SK-N-SH (cell line): ENCODE measurements around the gene HBQ1. TPM values are rescaled to one million over a fixed set of nuclear protein-coding genes. Genes with fewer than 3 reads are reported as not detected.
"Not testable (repeated sequence)": the region's sequence is repeated elsewhere in the genome, so short reads cannot be mapped to it uniquely, and the experiment has no call there.

ENCODE experiments used
- CTCF ChIA-PET: fragments of 300-600, 350-600 bp; formaldehyde crosslinking; extraction: SDS; loops from one replicate; lab custom pipeline; 2021; lab: Yijun Ruan, JAX
- POLR2A ChIA-PET: fragments of 350-600 bp; sonication (Branson Sonifier 250); formaldehyde crosslinking; extraction: SDS; loops from one replicate; lab custom pipeline; 2020; ENCODE audit warnings: antibody characterized with exemption, inconsistent platforms; lab: Yijun Ruan, JAX
- DNase-seq: peaks from one replicate; pipeline ENCODE4 v3.0.0; 2012
- H2AFZ ChIP-seq: fragments of 200-600 bp; sonication (generic); 2 replicates; pipeline ENCODE4 v1.8.1; 2016; ENCODE audit warnings: antibody characterized with exemption, mild to moderate bottlenecking, low read depth
- H3F3A ChIP-seq: fragments of 200-600 bp; sonication (generic); replicated peaks from 2 replicates; pipeline ENCODE3; 2016; ENCODE audit warnings: antibody characterized with exemption, mild to moderate bottlenecking; ENCODE audit not compliant: insufficient read depth
- H3K27ac ChIP-seq, 2 experiments: fragments of 200-500 bp in 1 of 2; fragments of 200-600 bp in 1 of 2; sonication (Bioruptor generic) in 1 of 2; sonication (generic), shearing (Covaris generic) in 1 of 2; 2 replicates each; pipeline versions ENCODE4 v1.5.1 to v1.6.1; 2014 to 2016; ENCODE audit warnings: low read depth in 2 of 2, inconsistent platforms in 1 of 2, low read length in 1 of 2, mild to moderate bottlenecking in 1 of 2, mixed read lengths in 1 of 2
- H3K27me3 ChIP-seq: fragments of 200-600 bp; sonication (generic), shearing (Covaris generic); 2 replicates; pipeline ENCODE4 v1.6.1; 2016; ENCODE audit warnings: mixed run types; ENCODE audit not compliant: insufficient read depth
- H3K36me3 ChIP-seq, 2 experiments: fragments of 200-500 bp in 1 of 2; fragments of 200-600 bp in 1 of 2; sonication (Bioruptor generic) in 1 of 2; sonication (generic) in 1 of 2; replicated peaks in 1 of 2; 2 replicates each; pipeline versions ENCODE3 to v1.5.1; 2014 to 2016; ENCODE audit warnings: low read length in 1 of 2, mild to moderate bottlenecking in 1 of 2; ENCODE audit not compliant: insufficient read depth in 2 of 2, control insufficient read depth in 1 of 2
- H3K4me1 ChIP-seq, 2 experiments: fragments of 200-500 bp in 1 of 2; fragments of 200-600 bp in 1 of 2; sonication (Bioruptor generic) in 1 of 2; sonication (generic), shearing (Covaris generic) in 1 of 2; 2 replicates each; pipeline versions ENCODE4 v1.5.1 to v1.6.1; 2014 to 2016; ENCODE audit warnings: low read depth in 1 of 2, low read length in 1 of 2, mixed run types in 1 of 2; ENCODE audit not compliant: insufficient read depth in 2 of 2, control insufficient read depth in 1 of 2
- H3K4me2 ChIP-seq: fragments of 200-600 bp; sonication (generic), shearing (Covaris generic); 2 replicates; pipeline ENCODE4 v1.6.1; 2017; ENCODE audit warnings: mixed run types
- H3K4me3 ChIP-seq, 2 experiments: fragments of 200-500 bp in 1 of 2; fragments of 200-600 bp in 1 of 2; sonication (Bioruptor generic) in 1 of 2; sonication (generic), shearing (Covaris generic) in 1 of 2; 2 replicates each; pipeline versions ENCODE4 v1.5.1 to v1.8.1; 2014 to 2016; ENCODE audit warnings: low read depth in 2 of 2, inconsistent platforms in 1 of 2, low read length in 1 of 2, mild to moderate bottlenecking in 1 of 2, mixed read lengths in 1 of 2, moderate library complexity in 1 of 2
- H3K79me2 ChIP-seq: fragments of 200-600 bp; sonication (generic); 2 replicates; pipeline ENCODE4 v1.8.1; 2017; ENCODE audit warnings: mild to moderate bottlenecking; ENCODE audit not compliant: insufficient read depth
- H3K9ac ChIP-seq: fragments of 200-600 bp; sonication (generic); 2 replicates; pipeline ENCODE4 v1.6.1; 2017; ENCODE audit warnings: mixed run types
- H3K9me2 ChIP-seq: fragments of 200-600 bp; sonication (generic); 2 replicates; pipeline ENCODE4 v1.6.1; 2017; ENCODE audit warnings: mixed run types
- H3K9me3 ChIP-seq: fragments of 200-600 bp; sonication (generic); 2 replicates; pipeline ENCODE4 v1.6.1; 2017; ENCODE audit warnings: mixed run types, mild to moderate bottlenecking, moderate library complexity
- H4K20me1 ChIP-seq: fragments of 200-600 bp; sonication (generic); 2 replicates; pipeline ENCODE4 v1.6.1; 2017; ENCODE audit warnings: mild to moderate bottlenecking, mixed run types; ENCODE audit not compliant: insufficient read depth
- SIN3A ChIP-seq: IDR thresholded peaks from 2 replicates; pipeline ENCODE4 v1.6.1; 2012; ENCODE audit warnings: low read depth, mild to moderate bottlenecking, low read length, moderate library complexity, borderline replicate concordance
- WGBS: methylation state at CpG from one replicate; pipeline ENCODE4 v1.1.6; 2017; ENCODE audit warnings: low lambda C conversion rate; 5-methylcytosine and 5-hydroxymethylcytosine counted together
- polyA plus RNA-seq, 3 experiments: library from polyadenylated mRNA; depleted of rRNA; stranded (reverse); fragments of >200 nt; gene quantifications; 2 replicates each; pipeline ENCODE4 v1.2.3, GENCODE V29; 2012
- TF ChIP-seq, protein P1 (sequence below): IDR thresholded peaks from 2 replicates; pipeline ENCODE4 v1.6.1; 2012; ENCODE audit warnings: mild to moderate bottlenecking, low read depth, low read length, moderate library complexity

Gene HBQ1
- polyA plus RNA-seq, 1 of the 3 experiments (the other 2 are of a cell fraction) = 5.2 TPM

DNA sequence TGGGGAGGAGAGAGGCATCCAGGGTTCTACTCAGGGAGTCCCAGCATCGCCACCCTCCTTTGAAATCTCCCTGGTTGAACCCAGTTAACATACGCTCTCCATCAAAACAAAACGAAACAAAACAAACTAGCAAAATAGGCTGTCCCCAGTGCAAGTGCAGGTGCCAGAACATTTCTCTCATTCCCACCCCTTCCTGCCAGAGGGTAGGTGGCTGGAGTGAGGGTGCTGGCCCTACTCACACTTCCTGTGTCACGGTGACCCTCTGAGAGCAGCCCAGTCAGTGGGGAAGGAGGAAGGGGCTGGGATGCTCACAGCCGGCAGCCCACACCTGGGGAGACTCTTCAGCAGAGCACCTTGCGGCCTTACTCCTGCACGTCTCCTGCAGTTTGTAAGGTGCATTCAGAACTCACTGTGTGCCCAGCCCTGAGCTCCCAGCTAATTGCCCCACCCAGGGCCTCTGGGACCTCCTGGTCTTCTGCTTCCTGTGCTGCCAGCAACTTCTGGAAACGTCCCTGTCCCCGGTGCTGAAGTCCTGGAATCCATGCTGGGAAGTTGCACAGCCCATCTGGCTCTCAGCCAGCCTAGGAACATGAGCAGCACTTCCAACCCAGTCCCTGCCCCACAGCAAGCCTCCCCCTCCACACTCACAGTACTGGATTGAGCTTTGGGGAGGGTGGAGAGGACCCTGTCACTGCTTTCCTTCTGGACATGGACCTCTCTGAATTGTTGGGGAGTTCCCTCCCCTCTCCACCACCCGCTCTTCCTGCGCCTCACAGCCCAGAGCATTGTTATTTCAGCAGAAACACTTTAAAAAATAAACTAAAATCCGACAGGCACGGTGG, 6.1 kb upstream of the HBQ1 start:
- H3K9me3 ChIP-seq, H3K27ac ChIP-seq, H3K9ac ChIP-seq, H3K36me3 ChIP-seq, DNase-seq, H3K4me3 ChIP-seq, H3F3A ChIP-seq, H3K4me2 ChIP-seq, H2AFZ ChIP-seq, H3K9me2 ChIP-seq, H3K4me1 ChIP-seq, H3K79me2 ChIP-seq: not testable (repeated sequence)
- TF ChIP-seq, protein P1, sequence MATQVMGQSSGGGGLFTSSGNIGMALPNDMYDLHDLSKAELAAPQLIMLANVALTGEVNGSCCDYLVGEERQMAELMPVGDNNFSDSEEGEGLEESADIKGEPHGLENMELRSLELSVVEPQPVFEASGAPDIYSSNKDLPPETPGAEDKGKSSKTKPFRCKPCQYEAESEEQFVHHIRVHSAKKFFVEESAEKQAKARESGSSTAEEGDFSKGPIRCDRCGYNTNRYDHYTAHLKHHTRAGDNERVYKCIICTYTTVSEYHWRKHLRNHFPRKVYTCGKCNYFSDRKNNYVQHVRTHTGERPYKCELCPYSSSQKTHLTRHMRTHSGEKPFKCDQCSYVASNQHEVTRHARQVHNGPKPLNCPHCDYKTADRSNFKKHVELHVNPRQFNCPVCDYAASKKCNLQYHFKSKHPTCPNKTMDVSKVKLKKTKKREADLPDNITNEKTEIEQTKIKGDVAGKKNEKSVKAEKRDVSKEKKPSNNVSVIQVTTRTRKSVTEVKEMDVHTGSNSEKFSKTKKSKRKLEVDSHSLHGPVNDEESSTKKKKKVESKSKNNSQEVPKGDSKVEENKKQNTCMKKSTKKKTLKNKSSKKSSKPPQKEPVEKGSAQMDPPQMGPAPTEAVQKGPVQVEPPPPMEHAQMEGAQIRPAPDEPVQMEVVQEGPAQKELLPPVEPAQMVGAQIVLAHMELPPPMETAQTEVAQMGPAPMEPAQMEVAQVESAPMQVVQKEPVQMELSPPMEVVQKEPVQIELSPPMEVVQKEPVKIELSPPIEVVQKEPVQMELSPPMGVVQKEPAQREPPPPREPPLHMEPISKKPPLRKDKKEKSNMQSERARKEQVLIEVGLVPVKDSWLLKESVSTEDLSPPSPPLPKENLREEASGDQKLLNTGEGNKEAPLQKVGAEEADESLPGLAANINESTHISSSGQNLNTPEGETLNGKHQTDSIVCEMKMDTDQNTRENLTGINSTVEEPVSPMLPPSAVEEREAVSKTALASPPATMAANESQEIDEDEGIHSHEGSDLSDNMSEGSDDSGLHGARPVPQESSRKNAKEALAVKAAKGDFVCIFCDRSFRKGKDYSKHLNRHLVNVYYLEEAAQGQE = peak; percentile 75
- ChIA-PET POLR2A (interaction anchor here (0.6 kb wide), 1 partner anchor 10 kb away, joined by 3 read pairs; no protein-coding TSS in a partner anchor), CTCF (interaction anchor here (2.2 kb wide), 1 partner anchor 67 kb away, joined by 8 read pairs; no protein-coding TSS in a partner anchor)
- WGBS = 24% methylated on average over 6 of the region's 13 CpGs
- Histone ChIP-seq H3K27me3 (peaks cover 28% of the 10 kb centered on the region), H4K20me1 (peaks cover 13% of the 10 kb centered on the region)

DNA sequence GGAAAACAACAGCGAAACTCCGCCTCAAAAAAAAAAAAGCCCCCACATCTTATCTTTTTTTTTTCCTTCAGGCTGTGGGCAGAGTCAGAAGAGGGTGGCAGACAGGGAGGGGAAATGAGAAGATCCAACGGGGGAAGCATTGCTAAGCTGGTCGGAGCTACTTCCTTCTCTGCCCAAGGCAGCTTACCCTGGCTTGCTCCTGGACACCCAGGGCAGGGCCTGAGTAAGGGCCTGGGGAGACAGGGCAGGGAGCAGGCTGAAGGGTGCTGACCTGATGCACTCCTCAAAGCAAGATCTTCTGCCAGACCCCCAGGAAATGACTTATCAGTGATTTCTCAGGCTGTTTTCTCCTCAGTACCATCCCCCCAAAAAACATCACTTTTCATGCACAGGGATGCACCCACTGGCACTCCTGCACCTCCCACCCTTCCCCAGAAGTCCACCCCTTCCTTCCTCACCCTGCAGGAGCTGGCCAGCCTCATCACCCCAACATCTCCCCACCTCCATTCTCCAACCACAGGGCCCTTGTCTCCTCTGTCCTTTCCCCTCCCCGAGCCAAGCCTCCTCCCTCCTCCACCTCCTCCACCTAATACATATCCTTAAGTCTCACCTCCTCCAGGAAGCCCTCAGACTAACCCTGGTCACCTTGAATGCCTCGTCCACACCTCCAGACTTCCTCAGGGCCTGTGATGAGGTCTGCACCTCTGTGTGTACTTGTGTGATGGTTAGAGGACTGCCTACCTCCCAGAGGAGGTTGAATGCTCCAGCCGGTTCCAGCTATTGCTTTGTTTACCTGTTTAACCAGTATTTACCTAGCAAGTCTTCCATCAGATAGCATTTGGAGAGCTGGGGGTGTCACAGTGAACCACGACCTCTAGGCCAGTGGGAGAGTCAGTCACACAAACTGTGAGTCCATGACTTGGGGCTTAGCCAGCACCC, 5.0 kb upstream of the HBQ1 start:
- Histone ChIP-seq H3K4me1 (peaks cover 0 to 2% of the 10 kb centered on the region in 2 experiments; a peak in 1 of 4 replicates), H3K4me3 (no peak overlapping the region), H3K9ac (no peak overlapping the region), H3K4me2 (no peak overlapping the region), H2AFZ (no peak overlapping the region), H3K9me2 (no peaks in the 10 kb centered on the region), H3K79me2 (no peaks in the 10 kb centered on the region), H3K27me3 (peaks cover 28% of the 10 kb centered on the region), H3K9me3 (no peaks in the 10 kb centered on the region), H4K20me1 (peaks cover 13% of the 10 kb centered on the region), H3K27ac (no peak overlapping the region), H3K36me3 (no peaks in the 10 kb centered on the region), H3F3A (peaks cover 7% of the 10 kb centered on the region)
- 23% methylated on average over 7 of the region's 8 CpGs for WGBS
- POLR2A ChIA-PET = interaction anchor here (0.6 kb wide), 1 partner anchor 8 kb away, joined by 3 read pairs; no protein-coding TSS in a partner anchor
- CTCF ChIA-PET = interaction anchor here (0.8 to 2.2 kb wide), 3 partner anchors 58 to 78 kb away, joined by 3 to 8 read pairs (median 3); no protein-coding TSS in a partner anchor
- peak; percentile 38 for DNase-seq
- no peak for TF ChIP-seq SIN3A

DNA sequence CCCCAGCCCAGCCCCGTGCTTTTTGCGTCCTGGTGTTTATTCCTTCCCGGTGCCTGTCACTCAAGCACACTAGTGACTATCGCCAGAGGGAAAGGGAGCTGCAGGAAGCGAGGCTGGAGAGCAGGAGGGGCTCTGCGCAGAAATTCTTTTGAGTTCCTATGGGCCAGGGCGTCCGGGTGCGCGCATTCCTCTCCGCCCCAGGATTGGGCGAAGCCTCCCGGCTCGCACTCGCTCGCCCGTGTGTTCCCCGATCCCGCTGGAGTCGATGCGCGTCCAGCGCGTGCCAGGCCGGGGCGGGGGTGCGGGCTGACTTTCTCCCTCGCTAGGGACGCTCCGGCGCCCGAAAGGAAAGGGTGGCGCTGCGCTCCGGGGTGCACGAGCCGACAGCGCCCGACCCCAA, 4.3 kb upstream of the HBQ1 start:
- H3K9ac ChIP-seq, H3F3A ChIP-seq, H3K27ac ChIP-seq, H3K9me2 ChIP-seq, H3K4me1 ChIP-seq, POLR2A ChIA-PET, DNase-seq, H3K4me2 ChIP-seq, H3K36me3 ChIP-seq, H2AFZ ChIP-seq, H3K79me2 ChIP-seq, H3K4me3 ChIP-seq, H3K9me3 ChIP-seq: not testable (repeated sequence)
- peaks cover 28% of the 10 kb centered on the region for H3K27me3 ChIP-seq
- H4K20me1 ChIP-seq = peaks cover 13% of the 10 kb centered on the region
- CTCF ChIA-PET = interaction anchor here (1.0 to 2.2 kb wide), 2 partner anchors 58 to 69 kb away, joined by 3 to 8 read pairs; no protein-coding TSS in a partner anchor
- WGBS = 0% methylated on average over 8 of the region's 39 CpGs

DNA sequence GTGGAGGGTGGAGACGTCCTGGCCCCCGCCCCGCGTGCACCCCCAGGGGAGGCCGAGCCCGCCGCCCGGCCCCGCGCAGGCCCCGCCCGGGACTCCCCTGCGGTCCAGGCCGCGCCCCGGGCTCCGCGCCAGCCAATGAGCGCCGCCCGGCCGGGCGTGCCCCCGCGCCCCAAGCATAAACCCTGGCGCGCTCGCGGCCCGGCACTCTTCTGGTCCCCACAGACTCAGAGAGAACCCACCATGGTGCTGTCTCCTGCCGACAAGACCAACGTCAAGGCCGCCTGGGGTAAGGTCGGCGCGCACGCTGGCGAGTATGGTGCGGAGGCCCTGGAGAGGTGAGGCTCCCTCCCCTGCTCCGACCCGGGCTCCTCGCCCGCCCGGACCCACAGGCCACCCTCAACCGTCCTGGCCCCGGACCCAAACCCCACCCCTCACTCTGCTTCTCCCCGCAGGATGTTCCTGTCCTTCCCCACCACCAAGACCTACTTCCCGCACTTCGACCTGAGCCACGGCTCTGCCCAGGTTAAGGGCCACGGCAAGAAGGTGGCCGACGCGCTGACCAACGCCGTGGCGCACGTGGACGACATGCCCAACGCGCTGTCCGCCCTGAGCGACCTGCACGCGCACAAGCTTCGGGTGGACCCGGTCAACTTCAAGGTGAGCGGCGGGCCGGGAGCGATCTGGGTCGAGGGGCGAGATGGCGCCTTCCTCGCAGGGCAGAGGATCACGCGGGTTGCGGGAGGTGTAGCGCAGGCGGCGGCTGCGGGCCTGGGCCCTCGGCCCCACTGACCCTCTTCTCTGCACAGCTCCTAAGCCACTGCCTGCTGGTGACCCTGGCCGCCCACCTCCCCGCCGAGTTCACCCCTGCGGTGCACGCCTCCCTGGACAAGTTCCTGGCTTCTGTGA, 3.5 kb upstream of the HBQ1 start, which contains the start of gene HBA1:
TSS of gene HBA1 (plus strand) at position 204 of the 906 bp plus-strand sequence. CDS start at position 241, 37 bp downstream.
- WGBS = 19% methylated on average over 7 of the region's 88 CpGs
- CTCF ChIA-PET = interaction anchor here (1.0 to 7.0 kb wide), 3 partner anchors 70 to 186 kb away, joined by 4 to 105 read pairs (median 38); no protein-coding TSS in a partner anchor
- H3K27me3 ChIP-seq = peaks cover 28% of the 10 kb centered on the region

More for the DNA sequence above, 3.5 kb upstream of the HBQ1 start, which contains the start of gene HBA1:
- H3K27ac ChIP-seq, DNase-seq, H3K4me2 ChIP-seq, H3K9me2 ChIP-seq, H3K9me3 ChIP-seq, H3K79me2 ChIP-seq, H3F3A ChIP-seq, H2AFZ ChIP-seq, POLR2A ChIA-PET, H3K36me3 ChIP-seq, H3K4me3 ChIP-seq, H3K9ac ChIP-seq: not testable (repeated sequence)
- Histone ChIP-seq H3K4me1 (peaks cover 0 to 10% of the 10 kb centered on the region in 2 experiments; a peak in 1 of 4 replicates), H4K20me1 (peaks cover 15% of the 10 kb centered on the region)
